Activated T-helper 17 cell treated with anti-CD3 and anti-CD28 coated beads, Interleukin-2, amount 50 U/mL, for 72 hours (primary cell): Measurements from ENCODE around the gene MXI1. TPM values are rescaled to one million over a fixed set of nuclear protein-coding genes. Genes with fewer than 3 reads are reported as not detected.
"Not testable (repeated sequence)": the region's sequence is repeated elsewhere in the genome, so short reads cannot be mapped to it uniquely, and the experiment has no call there.

Experiments
- ATAC-seq: fragments of 150-1000 bp; cut with Tn5 transposase; replicated peaks from 2 replicates; pipeline ENCODE4 v1.10.0; 2021; ENCODE audit warnings: mild to moderate bottlenecking, moderate library complexity
- H3K27ac Mint-ChIP-seq: one replicate; pipeline ENCODE4 v1.8.0; 2022; ENCODE audit warnings: mixed read lengths
- H3K27me3 Mint-ChIP-seq: one replicate; pipeline ENCODE4 v1.8.0; 2022; ENCODE audit warnings: mixed read lengths
- H3K36me3 Mint-ChIP-seq: one replicate; pipeline ENCODE4 v1.8.0; 2022; ENCODE audit warnings: low read depth, mild to moderate bottlenecking, mixed read lengths
- H3K4me1 Mint-ChIP-seq: one replicate; pipeline ENCODE4 v1.8.0; 2022; ENCODE audit warnings: mixed read lengths
- H3K4me3 Mint-ChIP-seq: one replicate; pipeline ENCODE4 v1.8.0; 2022; ENCODE audit warnings: mild to moderate bottlenecking, mixed read lengths
- H3K9me3 Mint-ChIP-seq: one replicate; pipeline ENCODE4 v1.8.0; 2022; ENCODE audit warnings: mixed read lengths
- total RNA-seq, 2 donors: library from RNA; stranded (reverse); gene quantifications; one replicate each; pipeline ENCODE4 v1.2.3, GENCODE V29; 2022

Gene MXI1
- total RNA-seq, 2 donors from 2014 or later: 32.5 to 130 TPM

DNA sequence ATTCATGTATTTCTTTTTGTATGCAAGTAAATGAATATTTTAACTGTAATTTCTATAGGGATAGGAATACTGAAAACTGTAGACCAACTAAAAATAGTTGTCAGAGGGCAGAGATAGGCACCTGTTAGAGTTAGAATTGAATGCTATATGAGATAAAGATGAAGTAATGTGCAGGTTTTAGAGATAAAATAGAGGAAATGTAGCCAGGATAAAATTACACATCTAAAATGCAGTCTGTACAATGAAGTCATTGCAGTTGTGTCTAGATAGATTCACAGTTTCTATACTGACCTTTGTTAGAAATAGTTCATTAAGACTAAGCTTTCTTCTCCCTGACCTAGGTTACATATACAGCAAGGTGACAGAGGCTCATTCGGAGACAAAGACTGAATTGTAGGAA lies 51.1 kb downstream of the MXI1 start:
- peaks cover 22% of the 10 kb centered on the region for H3K4me1 Mint-ChIP-seq
- peaks cover 56% of the 10 kb centered on the region for H3K36me3 Mint-ChIP-seq
- no peaks in the 10 kb centered on the region for H3K27me3 Mint-ChIP-seq
- no peaks in the 10 kb centered on the region for H3K9me3 Mint-ChIP-seq
- no peak for ATAC-seq
- no peak overlapping the region for H3K27ac Mint-ChIP-seq
- no peak overlapping the region for H3K4me3 Mint-ChIP-seq

DNA sequence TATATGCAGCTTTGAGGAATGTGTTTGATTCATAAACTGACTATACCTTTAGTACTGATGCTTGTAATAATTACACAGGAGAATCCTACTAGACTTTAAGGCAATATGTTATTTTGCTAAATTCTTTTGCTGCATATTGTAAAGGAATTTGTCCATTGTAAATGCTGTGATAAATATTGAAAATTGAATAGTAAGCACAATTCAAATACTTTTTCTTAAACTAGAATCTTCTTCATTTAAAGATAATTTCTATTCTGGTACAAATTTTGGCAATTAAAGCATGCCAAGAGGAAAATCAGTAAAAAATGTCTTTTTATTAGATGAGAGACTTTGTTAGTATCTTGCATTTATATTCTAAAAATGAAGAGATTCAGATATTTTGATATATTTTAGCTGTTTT lies 51.9 kb downstream of the MXI1 start:
- Mint-ChIP-seq H3K27me3 (no peaks in the 10 kb centered on the region), H3K9me3 (no peaks in the 10 kb centered on the region), H3K4me1 (peaks cover 21% of the 10 kb centered on the region), H3K4me3 (no peak overlapping the region), H3K36me3 (peaks cover 58% of the 10 kb centered on the region), H3K27ac (no peak overlapping the region)
- no peak for ATAC-seq

DNA sequence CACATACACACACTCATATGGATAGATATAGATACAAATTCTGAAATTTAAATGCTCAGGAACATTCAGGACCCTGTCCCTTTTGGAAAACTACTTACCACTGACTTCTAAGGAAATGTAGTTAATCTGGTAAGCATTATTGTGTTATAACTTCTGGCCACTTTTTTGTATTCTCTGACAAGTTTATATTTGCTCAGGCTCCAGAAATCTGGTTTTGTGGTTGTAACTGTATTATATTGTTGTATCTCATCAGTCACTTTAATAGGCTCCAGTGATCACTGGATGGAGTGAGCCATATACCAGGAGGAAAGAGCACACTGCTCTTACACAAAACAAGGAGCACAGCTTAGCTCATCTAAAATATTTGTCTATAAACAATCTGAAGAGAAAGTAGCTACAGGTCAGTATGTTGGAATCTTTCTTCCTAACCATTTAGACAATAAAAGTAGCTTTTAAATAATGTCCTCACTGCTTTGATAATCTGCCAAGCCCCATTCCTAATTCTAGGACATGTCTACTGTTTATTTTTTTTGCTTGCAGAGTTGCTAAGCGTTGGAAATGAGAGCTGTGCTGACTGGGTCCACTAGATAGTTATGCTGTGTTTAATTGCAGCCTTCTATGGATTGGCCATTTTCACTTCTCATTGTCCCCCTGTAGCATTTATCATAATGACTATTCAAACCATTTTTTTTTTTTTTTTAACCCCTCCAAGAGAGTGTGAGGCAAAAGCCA lies 53.5 kb downstream of the MXI1 start:
- H3K27me3 Mint-ChIP-seq: no peaks in the 10 kb centered on the region
- ATAC-seq: no peak
- peaks cover 13% of the 10 kb centered on the region for H3K4me1 Mint-ChIP-seq
- no peaks in the 10 kb centered on the region for H3K9me3 Mint-ChIP-seq
- H3K4me3 Mint-ChIP-seq: no peak overlapping the region
- no peak overlapping the region for H3K27ac Mint-ChIP-seq
- H3K36me3 Mint-ChIP-seq: peaks cover 42% of the 10 kb centered on the region

DNA sequence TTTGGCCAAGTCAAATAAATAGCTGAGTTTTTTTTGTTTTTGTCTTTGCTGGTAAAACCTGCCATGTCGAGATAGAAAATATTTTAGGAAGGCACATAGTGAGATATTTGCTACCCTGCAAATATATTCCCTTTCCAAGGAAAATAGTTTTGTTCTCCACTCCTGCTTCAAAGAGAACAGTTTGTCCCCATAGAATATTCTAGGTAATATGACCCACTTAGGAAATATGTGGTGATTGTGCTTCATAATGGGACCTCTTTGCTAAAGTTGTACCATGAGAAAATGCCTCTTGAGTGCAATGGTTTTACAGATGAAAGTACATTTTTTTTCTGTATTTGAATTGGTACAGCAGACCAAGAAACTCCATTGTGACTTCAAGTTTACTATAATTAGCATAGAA lies 55.8 kb downstream of the MXI1 start:
- no peak overlapping the region for H3K4me3 Mint-ChIP-seq
- no peaks in the 10 kb centered on the region for H3K9me3 Mint-ChIP-seq
- no peak overlapping the region for H3K27ac Mint-ChIP-seq
- peaks cover 14% of the 10 kb centered on the region for H3K4me1 Mint-ChIP-seq
- peaks cover 32% of the 10 kb centered on the region for H3K36me3 Mint-ChIP-seq
- no peaks in the 10 kb centered on the region for H3K27me3 Mint-ChIP-seq
- no peak for ATAC-seq

DNA sequence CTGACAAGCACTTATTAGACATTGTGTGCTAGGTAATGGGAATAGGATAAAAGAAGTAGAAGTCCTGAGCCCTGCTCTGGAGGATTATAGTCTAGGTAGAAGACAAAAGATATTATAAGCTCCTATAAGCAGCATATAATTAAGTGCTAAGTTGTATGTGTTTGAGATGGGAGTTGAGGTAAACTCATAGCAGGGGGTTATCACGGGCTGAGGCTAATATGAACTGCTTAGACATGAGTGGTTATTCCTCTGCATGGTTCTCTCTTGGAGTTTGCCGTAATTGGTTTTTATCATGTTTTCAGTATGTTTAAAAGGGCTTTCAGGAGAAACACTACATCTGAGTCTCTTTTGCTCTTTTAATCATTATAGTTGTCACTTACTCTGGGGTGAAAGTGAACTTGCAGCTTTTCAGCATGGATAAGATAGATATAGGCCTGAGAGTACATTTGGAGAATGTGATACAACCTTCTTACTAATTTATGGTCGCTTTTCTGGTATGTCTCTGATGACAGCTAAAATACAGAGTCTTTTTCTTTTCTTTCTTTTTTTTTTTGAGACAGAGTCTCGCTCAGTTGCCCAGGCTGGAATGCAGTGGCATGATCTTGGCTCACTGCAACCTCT lies 58.3 kb downstream of the MXI1 start:
- ATAC-seq: no peak
- no peaks in the 10 kb centered on the region for H3K9me3 Mint-ChIP-seq
- H3K27ac Mint-ChIP-seq: no peak overlapping the region
- H3K4me3 Mint-ChIP-seq: no peak overlapping the region
- peaks cover 32% of the 10 kb centered on the region for H3K4me1 Mint-ChIP-seq
- H3K36me3 Mint-ChIP-seq: peaks cover 40% of the 10 kb centered on the region
- no peaks in the 10 kb centered on the region for H3K27me3 Mint-ChIP-seq

DNA sequence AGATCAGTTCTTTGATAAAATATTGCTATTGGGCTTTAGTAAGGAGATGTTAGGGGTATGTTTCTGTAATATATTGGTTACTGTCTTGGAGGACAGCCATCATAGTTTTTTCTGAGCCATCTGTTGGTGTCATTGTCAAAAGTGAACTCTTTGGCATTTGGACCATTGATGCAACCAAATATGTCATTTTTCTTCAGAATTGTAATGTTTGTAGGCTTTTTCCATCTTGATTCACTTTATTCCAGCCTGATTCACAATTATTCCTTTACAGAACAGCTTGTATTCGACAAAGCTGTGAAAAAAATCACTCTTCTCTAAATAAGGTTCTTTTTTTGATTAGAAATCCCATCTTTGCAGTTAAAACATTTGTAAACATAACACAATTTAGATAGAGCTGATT lies 59.9 kb downstream of the MXI1 start:
- no peaks in the 10 kb centered on the region for H3K27me3 Mint-ChIP-seq
- H3K27ac Mint-ChIP-seq: no peak overlapping the region
- no peak overlapping the region for H3K4me3 Mint-ChIP-seq
- peaks cover 38% of the 10 kb centered on the region for H3K4me1 Mint-ChIP-seq
- H3K9me3 Mint-ChIP-seq: no peaks in the 10 kb centered on the region
- peaks cover 24% of the 10 kb centered on the region for H3K36me3 Mint-ChIP-seq
- no peak for ATAC-seq

DNA sequence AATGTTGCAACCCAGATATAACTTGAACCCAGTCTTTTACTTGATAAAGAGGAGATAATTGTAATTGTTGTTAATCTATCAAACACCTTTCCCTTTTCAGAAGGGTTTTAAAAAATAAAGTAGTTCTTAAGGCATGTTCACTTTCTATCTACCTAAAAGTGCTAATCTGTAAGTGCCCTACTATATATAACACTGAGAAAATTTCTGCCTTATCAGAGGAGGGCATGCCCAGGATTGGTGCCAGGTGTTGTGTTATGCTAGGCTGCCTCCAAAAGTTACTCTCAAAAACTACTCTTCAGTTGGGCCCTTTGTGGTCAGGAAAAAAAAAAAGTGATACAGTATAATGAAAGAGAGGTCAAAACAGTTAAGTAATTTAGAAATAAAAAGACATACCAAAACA lies 61.0 kb downstream of the MXI1 start:
- ATAC-seq: no peak
- Mint-ChIP-seq H3K36me3 (peaks cover 14% of the 10 kb centered on the region), H3K4me3 (peak overlapping the region; percentile 76), H3K9me3 (no peaks in the 10 kb centered on the region), H3K27ac (peak overlapping the region; percentile 64), H3K27me3 (no peaks in the 10 kb centered on the region), H3K4me1 (peaks cover 39% of the 10 kb centered on the region)

DNA sequence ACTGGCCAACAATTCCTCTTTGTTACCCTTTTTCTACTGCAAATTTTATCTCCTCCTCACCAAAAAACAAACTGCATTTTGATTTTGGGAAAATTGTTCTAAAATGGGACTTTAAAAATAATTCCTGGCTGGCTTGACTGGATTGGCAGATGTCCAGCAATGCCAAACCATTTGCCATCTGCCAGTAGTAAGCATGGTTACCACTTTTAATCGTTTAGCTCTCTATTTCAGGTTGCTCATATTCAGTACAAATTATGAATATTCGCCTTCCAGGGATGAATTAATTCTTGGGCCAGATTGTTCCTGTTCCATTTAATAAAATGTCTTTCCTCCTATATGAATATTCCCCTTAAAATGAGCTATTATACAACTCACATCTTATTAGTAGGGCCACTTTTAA lies 61.6 kb downstream of the MXI1 start:
- H3K27ac Mint-ChIP-seq: peak overlapping the region; percentile 64
- peaks cover 12% of the 10 kb centered on the region for H3K36me3 Mint-ChIP-seq
- peak overlapping the region; percentile 76 for H3K4me3 Mint-ChIP-seq
- H3K4me1 Mint-ChIP-seq: peaks cover 38% of the 10 kb centered on the region
- no peaks in the 10 kb centered on the region for H3K27me3 Mint-ChIP-seq
- H3K9me3 Mint-ChIP-seq: no peaks in the 10 kb centered on the region
- ATAC-seq: no peak

DNA sequence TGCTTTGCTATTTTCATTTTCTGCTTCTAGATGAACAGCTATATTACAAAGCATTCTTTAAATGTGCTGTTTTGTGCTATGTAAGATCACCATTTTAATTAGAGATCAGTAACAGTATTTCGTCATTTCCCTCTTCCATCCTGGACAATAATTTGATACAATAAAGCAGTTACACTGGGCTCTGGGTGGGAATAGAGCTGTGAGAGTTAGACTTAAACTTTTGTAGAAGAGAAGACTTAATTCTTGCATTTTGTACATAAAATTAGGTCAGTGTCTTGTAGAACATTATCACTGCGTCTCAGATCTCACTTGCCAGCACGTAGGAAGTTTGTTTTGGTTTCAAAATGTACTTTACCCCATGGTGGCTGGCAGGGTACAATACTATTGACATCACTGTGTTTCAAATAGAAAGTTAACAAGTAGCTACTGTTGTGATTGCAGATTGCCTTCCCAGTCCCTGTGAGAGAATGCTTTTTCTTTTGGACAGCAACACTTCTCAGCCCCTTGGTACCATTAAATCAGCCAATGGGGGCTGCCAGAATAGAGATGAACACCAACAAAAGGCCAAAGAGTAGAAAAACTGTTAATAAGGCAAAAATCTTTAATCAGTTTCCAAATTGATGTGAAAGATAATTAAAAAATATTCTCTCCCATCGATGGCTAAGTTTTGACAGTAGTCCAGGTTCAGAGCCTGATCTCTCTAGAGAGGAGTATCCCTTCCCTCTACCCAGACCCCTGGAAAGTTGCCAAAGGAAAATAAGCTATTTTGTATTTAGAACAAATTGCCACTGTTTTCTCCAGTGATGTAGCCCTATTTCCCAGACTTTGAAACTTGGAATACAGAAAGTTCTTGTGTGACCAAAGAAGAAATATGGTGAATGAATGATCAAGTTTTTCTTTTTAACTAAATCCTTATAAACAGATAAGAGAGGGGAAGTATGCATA lies 62.2 kb downstream of the MXI1 start:
- Mint-ChIP-seq H3K4me3 (peak overlapping the region; percentile 76), H3K27ac (peak overlapping the region; percentile 64), H3K9me3 (no peaks in the 10 kb centered on the region), H3K27me3 (no peaks in the 10 kb centered on the region), H3K4me1 (peaks cover 41% of the 10 kb centered on the region), H3K36me3 (peaks cover 12% of the 10 kb centered on the region)
- ATAC-seq: peak; percentile 83

DNA sequence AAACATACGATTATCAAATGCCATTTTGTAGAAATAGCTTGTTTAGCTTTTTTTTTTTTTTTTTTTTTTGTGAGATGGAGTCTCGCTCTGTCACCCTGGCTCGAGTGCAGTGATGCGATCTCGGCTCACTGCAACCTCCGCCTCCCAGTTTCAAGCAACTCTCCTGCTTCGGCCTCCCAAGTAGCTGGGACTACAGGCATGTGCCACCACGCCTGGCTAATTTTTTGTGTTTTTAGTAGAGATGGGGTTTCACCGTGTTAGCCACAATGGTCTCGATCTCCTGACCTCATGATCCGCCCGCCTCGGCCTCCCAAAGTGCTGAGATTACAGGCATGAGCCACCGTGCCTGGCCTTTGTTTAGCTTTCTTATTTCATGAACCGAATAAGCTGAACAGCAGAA lies 65.6 kb downstream of the MXI1 start:
- H3K9me3 Mint-ChIP-seq, H3K27ac Mint-ChIP-seq, H3K27me3 Mint-ChIP-seq: not testable (repeated sequence)
- H3K4me1 Mint-ChIP-seq: peaks cover 46% of the 10 kb centered on the region
- peaks cover 38% of the 10 kb centered on the region for H3K36me3 Mint-ChIP-seq
- peak overlapping the region; percentile 35 for H3K4me3 Mint-ChIP-seq
- peak; percentile 14 for ATAC-seq

DNA sequence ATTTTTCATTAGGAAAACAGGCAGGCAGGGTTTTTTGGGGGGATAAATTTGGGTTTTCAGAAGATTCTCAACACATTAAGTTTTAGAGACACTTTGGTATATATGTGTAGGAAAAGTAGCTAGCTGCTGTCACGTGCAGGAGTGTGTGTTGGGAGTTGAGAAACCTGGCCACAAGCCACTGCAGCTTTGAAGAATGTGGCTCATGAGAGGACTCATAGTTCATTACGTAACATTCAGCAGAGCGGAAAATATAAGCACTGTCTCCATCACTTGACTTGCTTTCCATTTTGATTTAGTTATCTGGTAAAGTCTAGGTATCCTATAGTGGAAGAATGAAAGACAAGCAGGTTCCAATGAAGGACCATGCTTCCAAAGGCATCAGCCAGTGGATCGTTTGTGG lies 66.1 kb downstream of the MXI1 start:
- Mint-ChIP-seq H3K27ac (no peak overlapping the region), H3K36me3 (peaks cover 43% of the 10 kb centered on the region), H3K4me1 (peaks cover 43% of the 10 kb centered on the region), H3K4me3 (peak overlapping the region; percentile 35), H3K27me3 (no peaks in the 10 kb centered on the region), H3K9me3 (no peaks in the 10 kb centered on the region)
- ATAC-seq: peak; percentile 72

DNA sequence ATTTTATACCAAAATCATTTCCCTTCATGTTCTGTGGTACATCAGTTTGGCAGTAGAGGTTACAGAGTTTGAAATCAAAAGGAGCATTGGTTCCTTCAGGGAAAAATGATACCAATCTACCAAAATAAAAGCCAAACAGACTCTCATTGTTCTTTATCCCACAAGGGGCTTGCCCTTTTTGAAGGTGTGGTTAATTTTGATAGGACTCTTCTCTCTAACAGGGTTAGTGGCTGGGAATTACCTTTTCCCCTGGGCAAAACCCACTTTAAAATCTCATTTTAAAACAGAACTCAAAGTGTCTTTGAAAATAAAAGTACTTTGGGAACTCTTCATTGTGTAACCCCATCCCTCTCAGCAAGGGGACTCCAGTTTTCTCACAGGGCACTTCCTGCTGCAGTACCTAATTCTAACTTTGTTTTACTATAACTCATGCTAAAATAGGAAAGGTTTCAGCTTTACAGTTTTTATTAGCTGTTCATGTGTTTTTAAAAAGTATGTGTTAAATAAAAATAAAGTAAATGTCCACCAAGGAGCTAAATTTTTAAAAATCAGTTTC lies 66.7 kb downstream of the MXI1 start:
- ATAC-seq: no peak
- Mint-ChIP-seq H3K27me3 (no peaks in the 10 kb centered on the region), H3K4me1 (peaks cover 43% of the 10 kb centered on the region), H3K27ac (peak overlapping the region; percentile 42), H3K9me3 (no peaks in the 10 kb centered on the region), H3K36me3 (peaks cover 50% of the 10 kb centered on the region), H3K4me3 (peak overlapping the region; percentile 35)

DNA sequence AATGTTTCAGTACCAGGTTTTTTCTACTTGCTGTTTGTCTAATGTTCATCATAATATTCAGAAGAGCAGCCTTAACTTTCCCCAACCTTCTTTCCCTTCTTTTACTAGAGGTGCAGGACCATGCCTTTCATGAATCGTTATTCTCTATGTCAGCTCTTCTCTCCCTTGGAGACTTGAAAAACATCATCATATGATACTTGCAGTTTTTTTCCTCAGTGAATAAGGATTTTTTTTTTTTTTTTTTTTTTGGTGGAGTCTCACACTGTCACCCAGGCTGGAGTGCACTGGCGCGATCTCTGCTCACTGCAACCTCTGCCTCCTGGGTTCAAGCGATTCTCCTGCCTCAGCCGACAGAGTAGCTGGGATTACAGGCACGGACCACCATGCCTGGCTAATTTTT lies 67.2 kb downstream of the MXI1 start:
- peak overlapping the region; percentile 8 for H3K4me3 Mint-ChIP-seq
- ATAC-seq: no peak
- no peaks in the 10 kb centered on the region for H3K9me3 Mint-ChIP-seq
- H3K27me3 Mint-ChIP-seq: no peaks in the 10 kb centered on the region
- H3K27ac Mint-ChIP-seq: peak overlapping the region; percentile 42
- peaks cover 52% of the 10 kb centered on the region for H3K36me3 Mint-ChIP-seq
- peaks cover 40% of the 10 kb centered on the region for H3K4me1 Mint-ChIP-seq

DNA sequence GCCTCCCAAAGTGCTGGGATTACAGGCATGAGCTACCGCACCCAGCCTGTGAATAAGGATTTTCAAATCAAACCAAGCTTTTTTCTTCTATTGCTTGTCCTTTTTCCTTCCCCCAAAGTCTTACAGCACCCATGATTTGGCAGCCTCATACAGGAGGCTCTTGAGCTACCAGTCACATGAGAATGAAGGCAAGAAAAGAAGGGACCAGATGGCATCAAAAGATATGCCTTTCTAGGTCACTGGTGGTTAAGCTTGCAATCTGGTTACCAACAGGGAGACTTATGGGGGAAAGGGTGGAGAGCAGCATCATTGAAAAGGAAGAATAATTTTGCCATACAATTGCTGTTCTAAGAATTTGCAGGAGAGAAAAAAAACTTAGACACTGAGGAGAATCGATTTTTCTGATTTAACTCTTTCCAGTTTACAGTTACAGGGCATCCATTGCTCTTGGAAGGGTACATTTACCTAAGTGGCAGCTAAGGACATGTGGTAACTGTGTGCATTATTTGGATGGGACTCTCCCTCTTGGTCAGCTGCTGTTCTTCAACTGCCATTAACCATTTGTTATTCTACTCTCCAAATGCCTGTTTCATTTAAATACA lies 67.8 kb downstream of the MXI1 start:
- Mint-ChIP-seq H3K36me3 (peaks cover 53% of the 10 kb centered on the region), H3K9me3 (no peaks in the 10 kb centered on the region), H3K4me1 (peaks cover 37% of the 10 kb centered on the region), H3K27ac (peak overlapping the region; percentile 42), H3K4me3 (peak overlapping the region; percentile 8), H3K27me3 (no peaks in the 10 kb centered on the region)
- no peak for ATAC-seq
